Activated CD4-positive, alpha-beta T cell treated with anti-CD3 and anti-CD28 coated beads, Interleukin-10, Interleukin-2, amounts not matched to agents 100 ng/mL and 50 ng/mL, durations not matched to agents 16 hours and 8 hours (primary cell): Measurements from ENCODE around the gene PKP1.

Source experiments
- DNase-seq: peaks from one replicate; pipeline ENCODE4 v3.0.0-alpha.2; 2020

PKP1 gene

DNA sequence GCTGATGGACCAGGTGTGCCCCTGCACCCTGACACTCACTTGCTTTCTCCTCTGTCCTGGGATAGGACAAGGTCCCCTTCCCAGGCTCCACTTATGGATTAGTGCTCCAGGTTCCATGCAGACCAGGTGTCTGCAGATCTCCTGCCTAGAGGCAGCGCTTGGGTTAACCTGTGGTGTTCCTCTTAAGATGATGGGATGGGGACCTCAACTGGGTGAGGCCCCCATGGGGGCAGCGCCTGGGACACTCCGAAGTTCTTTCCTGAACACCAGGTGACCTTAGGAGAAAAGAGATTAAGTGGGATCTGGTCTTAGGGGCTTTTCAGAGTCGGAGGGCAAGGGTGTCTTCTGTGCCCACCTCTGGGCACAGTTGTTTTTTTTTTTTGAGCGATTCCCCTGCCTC is 72.9 kb downstream of the PKP1 start:
- no peak for DNase-seq

DNA sequence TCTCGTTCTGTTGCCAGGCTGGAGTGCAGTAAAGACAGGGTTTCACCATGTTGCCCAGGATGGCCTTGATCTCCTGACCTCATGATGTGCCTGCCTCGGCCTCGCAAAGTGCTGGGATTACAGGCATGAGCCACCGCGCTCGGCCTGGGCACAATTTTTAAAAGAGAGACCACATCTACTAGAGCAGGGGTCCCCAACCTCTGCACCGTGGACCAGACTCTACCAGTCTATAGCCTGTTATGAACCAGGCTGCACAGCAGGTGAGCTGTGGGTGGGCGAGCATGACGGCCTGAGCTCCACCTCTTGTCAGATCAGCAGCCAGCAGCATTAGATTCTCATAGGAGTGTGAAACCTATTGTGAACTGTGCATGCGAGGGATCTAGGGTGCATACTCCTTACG is 73.4 kb downstream of the PKP1 start:
- no peak for DNase-seq

DNA sequence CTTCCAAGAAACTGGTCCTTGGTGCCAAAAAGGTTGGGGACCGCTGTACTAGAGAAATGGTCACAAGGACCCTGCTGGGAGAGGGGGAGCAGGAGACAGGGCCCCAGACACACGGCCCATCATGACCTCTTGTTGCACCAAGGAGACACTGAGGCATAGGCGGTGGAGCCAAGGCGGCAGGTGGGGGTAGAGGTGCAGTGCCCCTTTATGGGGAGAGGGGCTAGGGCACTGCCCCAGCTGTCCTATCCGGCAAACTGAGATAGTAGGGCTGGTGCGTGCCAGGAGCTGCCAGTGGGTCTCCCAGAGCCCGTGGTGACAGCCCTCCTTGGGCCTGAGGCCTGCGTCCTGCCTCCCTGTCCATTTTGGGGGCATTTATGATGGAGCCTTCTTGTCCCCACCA is 73.9 kb downstream of the PKP1 start:
- DNase-seq, result no peak

DNA sequence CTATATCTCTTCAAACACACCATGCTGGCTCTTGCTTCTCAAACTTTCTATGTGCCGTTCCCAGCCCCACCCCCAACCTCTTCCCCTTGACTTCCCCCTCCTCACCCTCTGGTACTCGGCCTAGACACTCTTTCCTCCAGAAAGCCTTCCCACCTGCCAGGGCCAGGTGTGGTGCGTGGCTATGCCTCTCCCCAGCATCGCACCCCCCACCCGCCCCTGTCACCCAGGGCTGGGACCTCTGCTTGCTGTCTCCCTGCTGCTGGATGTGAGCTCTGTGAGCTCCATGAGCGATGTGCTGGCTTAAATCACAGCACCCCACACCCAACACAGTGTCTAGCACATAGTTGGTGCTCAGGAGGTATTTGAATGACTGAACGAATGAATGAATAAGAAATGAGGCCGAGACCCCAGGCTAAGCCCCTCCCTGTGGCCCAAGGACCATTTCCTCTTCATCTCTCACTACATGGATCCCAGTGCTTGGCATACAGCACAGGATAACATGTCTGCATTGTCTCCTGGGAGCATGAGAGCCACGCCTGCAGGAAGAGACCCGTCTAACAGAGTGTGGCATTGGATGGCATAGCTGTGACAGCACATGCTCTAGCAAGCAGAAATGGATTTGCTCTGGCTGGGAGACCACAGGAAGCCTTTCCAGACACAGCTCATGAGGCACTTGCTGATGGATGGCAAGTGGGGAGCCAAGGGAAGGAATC is 74.5 kb downstream of the PKP1 start:
- no peak for DNase-seq

DNA sequence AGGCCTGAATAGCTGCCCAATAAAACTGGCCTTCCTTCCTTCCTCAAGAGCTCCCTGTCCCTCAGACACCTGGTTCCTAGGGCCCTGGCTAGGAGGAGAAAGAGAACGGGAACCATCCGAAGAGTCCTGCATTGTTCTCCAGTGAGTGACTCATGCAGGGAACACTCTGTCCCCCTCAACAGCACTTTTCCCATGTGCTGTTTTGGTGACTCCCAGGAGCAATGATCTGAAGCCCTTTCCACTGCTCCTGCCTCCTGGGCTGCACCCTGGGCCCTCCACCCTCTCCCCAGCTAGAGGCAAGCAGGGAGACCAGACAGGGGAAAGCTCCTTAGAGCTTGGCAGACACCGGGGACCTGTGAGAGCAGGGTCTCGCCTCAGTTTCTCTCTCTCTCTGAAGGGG is 75.3 kb downstream of the PKP1 start:
- no peak for DNase-seq

DNA sequence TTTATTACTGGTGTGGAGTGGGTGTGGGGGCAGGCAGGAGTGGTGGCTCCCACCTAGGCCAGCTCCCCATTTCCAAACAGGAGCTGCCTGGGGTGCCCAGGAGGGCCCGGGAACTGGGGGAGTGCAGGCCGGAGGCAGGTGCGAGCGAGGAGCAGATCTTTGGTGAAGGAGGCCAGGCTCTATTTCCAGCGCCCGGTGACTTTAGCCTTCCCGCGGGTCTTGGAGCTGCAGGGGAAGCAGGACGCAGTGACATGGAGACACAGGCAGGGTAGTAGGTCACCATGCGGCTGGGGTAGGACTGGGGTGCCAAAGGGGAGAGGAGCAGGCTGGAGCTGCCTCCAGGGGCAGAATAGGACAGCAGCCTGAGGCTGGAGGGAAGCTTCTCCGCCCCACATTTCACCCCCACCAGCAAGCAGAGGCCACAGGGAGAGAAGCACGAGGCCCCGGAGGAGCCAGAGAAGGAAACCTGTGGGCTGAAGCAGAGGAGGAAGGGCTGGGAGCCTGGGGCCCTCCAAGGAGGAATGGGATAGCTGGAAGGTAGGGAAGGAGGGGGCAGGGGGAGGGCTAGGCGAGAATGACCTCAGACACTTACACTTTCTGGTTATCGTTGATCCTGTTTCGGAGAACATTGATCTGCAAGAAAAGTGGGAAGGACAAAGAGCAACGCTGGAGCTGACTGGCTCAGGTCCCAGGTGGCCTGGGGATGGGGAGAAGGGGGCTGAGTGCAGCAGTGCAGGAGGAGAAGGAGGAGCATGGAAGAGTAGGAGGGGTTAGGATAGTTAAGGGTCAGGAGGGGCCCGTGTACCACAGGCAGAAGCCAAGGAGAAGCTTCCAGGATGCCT is 75.9 kb downstream of the PKP1 start:
- no peak for DNase-seq

DNA sequence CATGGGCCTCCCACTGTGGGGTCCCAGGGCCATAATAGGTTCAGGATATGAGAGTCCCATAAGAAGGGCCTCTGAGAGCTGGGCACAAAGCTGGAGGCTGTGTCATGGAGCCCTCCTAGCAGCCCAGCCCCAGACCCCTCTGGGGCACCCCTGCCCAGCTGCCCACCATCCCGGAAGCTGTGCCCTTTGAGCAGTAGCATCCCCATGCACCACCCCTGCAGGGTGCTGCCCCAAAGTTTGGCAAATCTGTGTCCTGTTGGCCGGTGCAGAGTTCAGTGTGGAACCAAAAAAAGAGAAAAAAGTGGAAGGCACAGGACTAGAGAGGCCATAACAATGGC is 76.5 kb downstream of the PKP1 start:
- DNase-seq, result no peak

DNA sequence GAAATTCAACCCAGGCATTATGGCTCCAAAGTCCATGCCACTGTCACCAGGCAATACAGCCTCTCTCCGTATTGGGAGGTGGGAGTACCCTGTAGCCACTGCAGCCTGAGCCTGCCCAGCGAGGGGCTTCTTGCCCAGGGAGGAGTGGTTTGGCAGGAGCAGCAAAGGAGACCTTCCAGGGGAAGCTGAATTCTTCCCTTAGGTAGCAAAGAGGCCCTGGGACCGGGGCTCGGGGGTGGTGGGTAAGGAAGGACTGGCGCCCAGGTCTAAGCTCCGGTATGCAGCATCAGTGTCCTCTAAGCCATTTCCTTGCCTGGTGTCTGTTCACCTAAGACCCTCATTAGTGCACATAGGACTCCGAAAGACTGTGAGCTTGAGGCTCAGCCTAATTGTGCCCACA is 77.2 kb downstream of the PKP1 start:
- DNase-seq, result no peak

DNA sequence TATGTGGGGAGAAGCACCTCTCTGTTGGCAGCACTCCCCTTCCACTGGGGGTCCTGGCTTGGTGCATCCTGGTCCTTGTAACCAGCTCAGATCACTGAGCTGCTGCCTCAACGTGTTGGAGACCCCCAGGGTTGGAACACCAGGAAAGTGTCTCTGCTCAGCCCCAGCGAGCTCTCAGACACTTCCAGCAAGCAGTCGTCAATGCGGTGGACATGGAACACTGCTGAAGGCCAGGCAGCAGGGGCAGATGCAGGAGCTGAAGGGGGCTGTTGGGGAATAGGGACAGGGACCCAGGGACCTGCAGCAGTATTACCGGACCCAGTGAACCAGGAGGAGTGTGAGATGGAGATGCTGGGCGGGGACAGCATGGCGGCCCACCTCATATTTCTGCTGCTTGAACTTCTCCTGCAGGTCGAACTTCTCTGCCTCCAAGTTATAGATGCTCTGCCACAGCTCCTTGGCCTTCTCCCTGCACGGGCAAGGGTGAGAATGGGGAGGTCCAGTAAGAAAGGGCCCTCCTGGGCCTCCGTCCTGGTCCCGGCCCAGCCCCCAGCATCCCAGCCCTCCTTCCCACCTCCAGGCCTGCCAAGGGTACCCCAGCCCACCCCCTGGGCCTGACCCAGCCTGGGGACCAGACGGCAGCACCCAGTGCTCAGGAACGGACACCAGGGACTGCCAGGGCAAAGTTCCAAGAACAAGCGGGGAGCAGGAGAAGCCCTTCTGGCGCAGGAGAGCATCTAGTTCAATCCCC is 77.8 kb downstream of the PKP1 start:
- DNase-seq, result no peak

DNA sequence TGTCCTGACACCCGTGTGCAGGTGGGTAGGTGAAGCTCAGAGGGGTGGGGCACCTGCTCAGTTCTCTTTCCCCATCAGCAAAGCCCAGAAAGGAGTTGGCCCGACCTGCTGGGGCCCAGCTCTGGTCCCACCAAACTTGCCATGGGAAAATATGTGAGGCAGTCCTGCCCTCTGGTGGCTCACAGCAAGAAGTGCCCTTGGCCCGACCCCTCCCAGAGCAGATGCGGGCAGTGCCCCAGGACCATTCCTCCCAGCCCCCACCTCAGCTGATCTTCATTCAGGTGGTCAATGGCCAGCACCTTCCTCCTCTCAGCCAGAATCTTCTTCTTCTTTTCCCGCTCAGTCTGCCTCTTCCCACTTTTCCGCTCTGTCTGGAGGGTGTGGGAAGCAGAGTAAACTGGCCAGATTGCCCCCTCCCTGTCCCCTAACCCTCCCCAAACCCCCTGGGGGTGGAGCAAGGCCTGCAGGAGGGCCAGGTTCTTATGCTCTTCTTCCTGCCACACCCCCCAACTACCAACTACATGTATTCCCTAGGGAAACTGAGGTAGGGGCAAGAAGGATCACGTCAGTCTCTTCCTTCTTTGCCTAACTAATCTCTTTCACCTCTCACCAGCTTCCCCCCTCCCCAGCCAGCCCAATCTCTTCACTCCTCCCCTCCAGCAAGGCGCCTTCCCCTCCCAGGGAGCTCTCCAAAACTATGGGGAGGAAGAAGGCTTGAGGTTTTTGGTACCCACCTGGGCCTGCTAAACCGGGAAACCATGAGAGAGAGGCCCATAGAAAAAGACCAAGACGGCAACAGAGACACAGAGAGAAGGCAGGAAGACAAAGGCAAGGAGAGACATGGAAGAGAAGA is 78.6 kb downstream of the PKP1 start:
- DNase-seq, result peak; percentile 41

DNA sequence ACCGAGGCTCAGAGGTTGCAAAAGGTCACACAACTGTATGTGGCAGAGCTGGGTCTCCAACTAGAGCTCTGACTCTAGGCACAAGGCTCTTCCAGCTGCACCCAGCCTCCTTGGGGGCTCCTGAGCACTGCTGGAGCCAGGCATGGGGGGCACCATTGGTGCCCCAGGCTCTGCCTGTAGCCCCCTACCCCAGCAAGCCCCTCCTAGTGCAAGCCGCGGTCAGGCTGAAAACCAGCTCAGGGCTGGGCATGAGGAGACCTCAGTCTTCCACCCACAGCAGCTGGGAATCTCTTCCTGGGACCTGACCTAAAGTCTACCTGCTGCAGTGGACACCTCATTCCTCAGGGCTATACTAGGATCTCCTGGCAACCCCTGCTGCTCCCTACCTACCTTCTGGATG is 79.6 kb downstream of the PKP1 start:
- DNase-seq, result no peak

DNA sequence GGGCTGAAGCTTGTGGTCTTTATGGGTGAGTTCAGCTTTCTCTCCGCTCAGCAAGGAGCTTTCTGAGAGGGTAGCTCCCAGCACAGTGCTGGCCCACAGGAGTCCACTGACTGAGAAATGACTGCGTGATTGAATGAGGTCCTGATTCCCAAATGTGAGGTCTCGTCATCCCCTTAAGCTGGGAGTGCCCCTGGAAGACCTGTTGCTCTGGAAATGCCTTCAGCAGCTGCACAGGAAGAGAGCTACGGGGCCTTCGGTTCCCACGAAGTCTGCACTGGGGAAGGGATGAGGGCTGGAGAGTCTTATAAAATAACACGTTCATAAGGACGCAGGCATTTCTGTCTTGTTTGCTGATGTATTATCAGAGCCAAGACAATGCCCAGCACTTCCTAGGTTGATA is 80.2 kb downstream of the PKP1 start:
- DNase-seq, result no peak

DNA sequence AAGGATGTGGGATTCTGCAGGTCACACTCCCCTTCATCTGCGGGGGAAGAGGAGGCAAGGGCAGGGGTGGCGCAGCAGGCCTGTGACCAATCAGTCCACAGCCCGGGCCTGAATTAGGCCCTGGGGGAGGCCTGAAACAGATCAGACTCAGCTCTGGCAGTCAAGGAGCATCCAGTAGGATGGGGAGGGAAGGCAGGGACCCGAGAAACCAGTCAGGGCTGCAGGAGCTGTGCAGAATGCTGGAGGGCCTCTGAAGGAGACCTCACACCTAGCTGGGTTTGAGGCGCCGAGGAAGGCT is 81.5 kb downstream of the PKP1 start:
- DNase-seq, result no peak

DNA sequence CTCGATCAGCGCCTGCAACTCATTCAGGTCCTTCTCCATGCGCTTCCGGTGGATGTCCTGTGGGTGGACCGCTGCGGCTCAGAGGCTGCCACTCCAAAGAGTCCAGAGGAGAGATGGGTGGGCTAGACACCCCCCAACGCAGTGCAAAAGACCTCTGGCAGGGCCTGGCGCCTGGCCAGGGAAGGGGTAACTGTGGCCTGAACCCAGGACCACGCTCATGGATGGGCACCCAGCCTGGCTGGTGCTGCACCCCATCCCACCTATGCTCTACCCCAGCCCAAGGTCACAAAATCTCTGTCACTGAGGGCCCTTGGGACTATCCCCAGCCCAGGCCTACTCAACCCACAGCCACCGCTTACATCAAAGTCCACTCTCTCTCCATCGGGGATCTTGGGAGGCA is 81.9 kb downstream of the PKP1 start:
- DNase-seq, result no peak

DNA sequence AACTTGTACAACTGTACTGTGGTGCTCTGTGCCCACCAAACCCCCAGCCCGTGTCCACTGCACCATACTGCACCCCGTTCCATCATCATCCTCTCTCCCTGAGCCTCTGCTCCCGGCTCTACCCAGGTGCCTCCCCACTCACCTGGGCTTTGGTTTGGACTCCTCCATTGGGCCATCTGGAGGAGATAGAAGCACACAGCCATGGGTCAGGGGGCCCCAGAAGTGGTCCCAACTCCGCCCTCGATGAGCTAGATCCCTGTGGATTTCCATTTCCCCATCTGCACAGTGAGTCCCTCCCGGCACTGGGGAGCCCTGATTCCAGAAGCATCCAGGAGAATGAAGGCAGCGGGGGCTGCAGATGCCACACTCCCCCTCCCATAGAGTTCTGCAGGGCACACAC is 83.4 kb downstream of the PKP1 start:
- DNase-seq, result no peak

DNA sequence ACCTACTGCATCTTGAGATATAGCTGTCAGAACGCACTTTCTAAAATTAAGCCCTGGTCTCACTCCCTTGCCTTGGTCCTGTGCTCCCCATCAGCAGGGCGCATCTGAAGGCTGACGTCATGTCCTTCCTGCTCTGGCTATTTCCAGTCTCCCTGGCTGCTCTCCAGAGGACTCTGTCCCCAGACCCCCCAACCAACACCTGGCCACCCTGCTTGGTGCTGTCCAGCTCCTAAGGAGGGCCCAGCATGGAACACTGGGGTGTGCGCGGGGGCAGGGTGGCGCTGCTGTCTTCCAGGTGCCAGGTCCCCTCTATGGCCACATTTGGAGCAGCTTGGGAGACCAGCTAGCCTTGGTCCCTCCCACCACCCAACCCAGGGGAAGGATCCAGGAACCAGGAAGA is 85.9 kb downstream of the PKP1 start:
- no peak for DNase-seq

DNA sequence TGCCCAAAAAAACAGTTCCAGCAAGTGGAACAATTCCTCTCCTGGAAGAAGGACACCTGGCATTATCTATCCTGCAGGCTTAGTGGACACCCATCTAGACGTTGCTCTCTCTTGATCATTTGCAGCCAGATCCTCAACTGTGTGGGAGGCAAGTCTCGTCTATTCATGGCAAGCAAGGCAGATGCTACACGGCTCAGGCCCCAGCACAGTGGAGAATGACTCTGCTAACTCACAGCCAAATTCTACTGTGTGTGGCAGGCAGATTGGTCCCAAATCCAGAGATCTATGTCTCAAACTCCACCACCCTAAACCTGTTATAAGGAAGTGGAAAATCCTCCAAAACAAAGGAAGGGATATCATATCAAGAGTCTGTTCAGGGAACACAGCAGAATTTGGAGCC is 87.2 kb downstream of the PKP1 start:
- DNase-seq, result no peak

DNA sequence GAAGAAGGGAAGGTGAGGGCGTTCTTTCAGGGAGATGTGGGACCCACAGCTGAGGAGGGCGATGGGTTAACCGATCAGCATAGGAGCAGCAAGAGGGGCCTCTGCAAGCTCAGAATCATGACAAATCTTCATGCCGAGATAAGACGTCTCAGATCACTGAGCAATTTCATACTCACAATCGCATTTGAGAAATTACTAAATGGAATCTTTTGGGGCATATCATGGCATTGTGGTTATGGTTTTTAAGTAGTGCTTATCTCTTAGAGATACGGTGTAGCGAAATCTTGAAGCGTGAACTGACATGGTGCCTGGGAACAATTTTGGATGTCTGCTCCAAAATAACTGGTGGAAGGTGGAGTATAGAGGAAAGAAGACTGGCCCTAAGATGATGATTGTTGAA is 88.0 kb downstream of the PKP1 start:
- no peak for DNase-seq

DNA sequence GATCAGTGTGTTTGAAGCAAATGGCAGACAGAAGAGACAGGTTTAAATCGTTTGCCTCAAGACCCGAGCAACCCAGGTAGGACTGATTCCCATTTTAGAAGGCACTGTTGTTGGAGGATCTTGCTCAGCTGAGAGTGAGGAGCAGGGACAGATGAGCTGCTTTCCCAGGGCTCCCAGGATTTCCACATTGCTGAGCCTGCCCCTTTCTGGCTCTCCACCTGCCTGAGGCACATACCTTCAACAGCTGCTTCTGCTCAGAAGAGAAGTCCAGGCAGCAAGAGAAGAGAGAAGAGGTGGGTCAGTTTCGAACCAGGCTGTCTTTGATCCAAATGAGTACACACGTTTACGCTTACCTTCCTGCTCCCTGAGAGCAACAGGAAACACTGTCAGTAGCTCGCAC is 88.5 kb downstream of the PKP1 start:
- no peak for DNase-seq

DNA sequence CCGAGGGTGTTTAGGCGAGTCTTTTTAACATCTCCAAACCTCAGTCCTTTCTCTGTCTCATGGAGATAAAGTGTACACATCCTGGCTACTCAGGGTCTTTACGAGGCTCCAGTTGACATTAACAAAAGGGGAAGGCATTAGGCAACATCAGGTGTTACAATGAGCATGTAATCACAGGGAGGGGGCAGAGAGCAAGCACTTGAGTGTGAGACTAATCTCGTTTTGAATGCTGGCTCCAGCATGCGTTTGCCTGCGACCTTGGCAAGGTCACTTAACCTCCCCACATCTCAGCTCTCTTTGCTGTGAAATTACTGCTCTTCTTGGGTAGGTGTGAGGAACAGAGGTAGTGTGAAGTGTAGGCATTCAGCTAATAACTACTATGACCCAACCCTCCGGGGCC is 91.1 kb downstream of the PKP1 start:
- DNase-seq, result no peak

DNA sequence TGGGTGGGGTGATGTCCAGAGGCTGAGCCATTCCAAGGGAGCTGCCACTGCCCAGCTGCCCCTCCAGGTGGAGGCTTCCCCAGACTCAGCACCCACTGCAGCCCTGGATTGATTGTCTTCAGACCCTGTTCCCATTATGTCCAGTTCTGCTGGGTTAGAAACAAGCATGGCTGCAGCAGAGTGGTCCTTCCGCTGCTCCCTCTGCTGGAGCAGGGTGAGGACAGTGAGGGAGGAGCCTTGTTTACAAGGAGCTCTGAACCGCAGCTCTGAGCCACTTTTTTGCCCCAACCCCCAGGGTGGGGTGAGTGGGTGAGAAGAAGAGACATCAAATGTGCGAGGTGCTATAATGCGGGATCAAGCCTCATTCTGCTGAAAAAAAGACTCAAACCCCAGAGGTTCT is 91.9 kb downstream of the PKP1 start:
- DNase-seq, result no peak

DNA sequence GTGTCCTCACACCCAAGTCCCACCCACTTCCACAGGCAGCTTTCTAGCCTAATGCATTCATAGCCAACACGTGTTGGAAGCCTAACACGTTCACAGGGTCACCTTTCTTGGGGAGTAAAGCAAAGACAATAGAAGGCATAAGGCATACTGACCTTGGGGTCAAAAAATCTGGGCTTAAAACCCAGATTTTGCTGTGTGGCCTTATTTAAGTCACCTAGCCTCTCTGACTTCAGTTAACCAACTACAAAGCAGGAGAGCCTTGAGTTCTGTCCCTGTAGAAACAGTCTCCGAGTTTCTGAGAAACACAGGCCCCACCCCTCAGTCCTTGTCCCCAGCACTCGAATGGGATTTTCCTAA is 92.8 kb downstream of the PKP1 start:
- DNase-seq, result no peak
